ENCODE data around the gene DCC. TPM values are rescaled to one million over a fixed set of nuclear protein-coding genes. Genes with fewer than 3 reads are reported as not detected.

DCC gene
- polyA plus RNA-seq, 1 experiment = 0.15 TPM

DNA sequence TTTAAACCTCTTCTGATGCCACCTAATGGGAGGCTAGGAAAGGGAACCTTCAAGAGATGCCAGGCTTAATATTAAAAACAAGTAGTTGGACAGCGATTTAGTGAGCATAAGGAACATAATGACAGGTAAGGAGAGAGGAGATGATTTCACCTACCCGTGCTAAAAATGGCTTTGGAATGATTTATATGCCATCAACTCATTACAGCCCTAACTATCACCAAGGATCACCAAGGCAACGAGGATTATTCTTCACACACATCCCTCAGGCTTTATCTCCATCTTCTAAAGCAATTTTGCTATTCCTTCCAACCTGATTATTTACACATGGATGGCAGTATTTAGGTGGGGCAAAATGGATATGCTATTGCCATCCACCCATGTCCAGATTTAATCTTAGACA is 237.8 kb downstream of the DCC start:
- Histone ChIP-seq H3K4me3 (ENCODE audit: low read depth, low read length) (no peak overlapping the region), H3K36me3 (ENCODE audit: control insufficient read depth, insufficient read depth, low read length) (no peaks in the 10 kb centered on the region), H3K27me3 (ENCODE audit: control insufficient read depth, insufficient read depth, low read length) (no peaks in the 10 kb centered on the region)
- DNase-seq (ENCODE audit: low read depth) = no peak
- POLR2A ChIA-PET = no interaction called here
- CTCF ChIA-PET = no interaction called here
- TF ChIP-seq CTCF (IDR thresholded peaks at IDR 0.05; ENCODE audit: insufficient read depth, low read depth, low read length) = no peak

- H3K36me3 ChIP-seq (ENCODE audit: control insufficient read depth, insufficient read depth, low read length) = no peaks in the 10 kb centered on the region
- TF ChIP-seq CTCF (IDR thresholded peaks at IDR 0.05; ENCODE audit: insufficient read depth, low read depth, low read length) = no peak
- CTCF ChIA-PET = no interaction called here
- no peak overlapping the region for H3K4me3 ChIP-seq (ENCODE audit: low read depth, low read length)
- POLR2A ChIA-PET = no interaction called here
- no peak for DNase-seq (ENCODE audit: low read depth)
- no peaks in the 10 kb centered on the region for H3K27me3 ChIP-seq (ENCODE audit: control insufficient read depth, insufficient read depth, low read length)
Measured at GRCh38 chr18:52582061-52582460, 242.1 kb downstream of the DCC start.

GRCh38 chr18:52582516-52582915 is 242.5 kb downstream of the DCC start:
- CTCF ChIA-PET = interaction anchor here (0.7 kb wide), 1 partner anchor 87 kb away, joined by 3 read pairs; no protein-coding TSS in a partner anchor

DNA sequence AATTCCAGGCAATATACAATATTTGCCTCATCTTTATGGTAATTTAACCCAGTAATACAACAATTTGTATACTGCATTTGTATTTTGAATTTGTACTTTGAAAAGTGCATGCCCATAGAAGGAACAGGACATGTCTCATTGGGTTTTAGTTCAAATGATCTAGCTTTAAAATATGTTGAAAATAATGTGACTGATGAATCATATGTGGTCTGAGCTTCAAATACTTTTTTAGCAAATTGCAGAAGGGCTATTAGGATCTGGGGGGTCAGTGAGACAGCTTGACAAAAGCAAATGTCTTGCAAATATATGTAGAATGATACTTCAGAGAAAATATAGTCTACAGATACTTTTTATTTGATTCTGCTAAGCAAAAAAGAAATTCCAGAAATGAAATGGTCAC is 248.9 kb downstream of the DCC start:
- Histone ChIP-seq H3K27me3 (ENCODE audit: control insufficient read depth, insufficient read depth, low read length) (no peaks in the 10 kb centered on the region), H3K4me3 (ENCODE audit: low read depth, low read length) (no peak overlapping the region), H3K36me3 (ENCODE audit: control insufficient read depth, insufficient read depth, low read length) (no peaks in the 10 kb centered on the region)
- no peak for DNase-seq (ENCODE audit: low read depth)
- ChIA-PET POLR2A (no interaction called here), CTCF (no interaction called here)
- no peak for TF ChIP-seq CTCF (IDR thresholded peaks at IDR 0.05; ENCODE audit: insufficient read depth, low read depth, low read length)

More at GRCh38 chr18:52582516-52582915, 242.5 kb downstream of the DCC start:
- DNase-seq (ENCODE audit: low read depth) = no peak
- Histone ChIP-seq H3K4me3 (ENCODE audit: low read depth, low read length) (no peak overlapping the region), H3K36me3 (ENCODE audit: control insufficient read depth, insufficient read depth, low read length) (no peaks in the 10 kb centered on the region), H3K27me3 (ENCODE audit: control insufficient read depth, insufficient read depth, low read length) (no peaks in the 10 kb centered on the region)
- POLR2A ChIA-PET = no interaction called here
- TF ChIP-seq CTCF (IDR thresholded peaks at IDR 0.05; ENCODE audit: insufficient read depth, low read depth, low read length) = no peak

DNA sequence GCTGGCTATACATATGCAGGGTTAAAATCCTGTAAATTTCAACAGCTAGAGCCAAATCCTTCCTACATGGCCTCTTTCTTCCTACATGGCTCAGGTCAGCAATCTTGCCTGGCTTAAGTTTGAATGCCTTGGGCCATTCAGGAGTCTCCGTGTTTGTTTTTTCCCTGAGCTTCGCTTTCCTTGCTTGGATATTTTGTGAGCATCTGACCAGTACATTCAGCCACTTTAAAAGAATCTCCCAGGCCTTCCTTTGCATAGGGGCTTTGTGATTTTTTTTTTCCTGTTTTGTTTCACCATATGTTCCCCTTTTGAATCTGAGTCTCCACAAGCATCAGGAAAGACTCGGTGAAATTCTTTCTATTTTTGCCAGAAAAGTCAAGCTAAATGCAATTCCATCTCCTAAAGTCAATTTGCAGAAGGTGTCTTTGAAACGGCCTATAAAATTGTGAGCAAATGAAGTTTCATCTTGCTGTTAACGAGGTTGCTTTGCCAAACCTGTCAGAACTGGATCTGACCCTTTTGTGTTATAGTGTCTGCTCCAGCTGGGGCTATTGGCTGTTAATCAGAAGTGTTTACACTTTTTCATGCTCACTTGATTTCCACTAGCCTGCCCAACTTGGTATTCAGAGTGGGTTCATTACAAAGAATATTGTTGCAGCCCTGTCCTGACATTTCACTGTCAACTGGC is 256.9 kb downstream of the DCC start:
- TF ChIP-seq CTCF (IDR thresholded peaks at IDR 0.05; ENCODE audit: insufficient read depth, low read depth, low read length) = no peak
- Histone ChIP-seq H3K4me3 (ENCODE audit: low read depth, low read length) (no peak overlapping the region), H3K27me3 (ENCODE audit: control insufficient read depth, insufficient read depth, low read length) (no peaks in the 10 kb centered on the region), H3K36me3 (ENCODE audit: control insufficient read depth, insufficient read depth, low read length) (no peaks in the 10 kb centered on the region)
- CTCF ChIA-PET = no interaction called here
- POLR2A ChIA-PET = no interaction called here
- DNase-seq (ENCODE audit: low read depth) = no peak
